K562 (cell line): ENCODE results near the gene KRT4.

ENCODE experiments used
- GABPA ChIP-seq: fragments of 200-800 bp; sonication (Bioruptor generic); conservative IDR thresholded peaks from 2 replicates; pipeline ENCODE4 v1.6.1; 2016; ENCODE audit warnings: low read depth, missing genetic modification characterization, missing compliant biosample characterization
- SAFB2 ChIP-seq: fragments of 200-400 bp; formaldehyde crosslinking; IDR thresholded peaks from 2 replicates; pipeline ENCODE4 v1.6.1; 2018; ENCODE audit warnings: borderline replicate concordance, low read length, low read depth, moderate library complexity; ENCODE audit not compliant: severe bottlenecking
- TF ChIP-seq, protein P1 (sequence below): fragments of 150-350 bp; IDR thresholded peaks from 2 replicates; pipeline ENCODE4 v1.6.1; 2014; ENCODE audit warnings: low read depth, mild to moderate bottlenecking, low read length, borderline replicate concordance

DNA sequence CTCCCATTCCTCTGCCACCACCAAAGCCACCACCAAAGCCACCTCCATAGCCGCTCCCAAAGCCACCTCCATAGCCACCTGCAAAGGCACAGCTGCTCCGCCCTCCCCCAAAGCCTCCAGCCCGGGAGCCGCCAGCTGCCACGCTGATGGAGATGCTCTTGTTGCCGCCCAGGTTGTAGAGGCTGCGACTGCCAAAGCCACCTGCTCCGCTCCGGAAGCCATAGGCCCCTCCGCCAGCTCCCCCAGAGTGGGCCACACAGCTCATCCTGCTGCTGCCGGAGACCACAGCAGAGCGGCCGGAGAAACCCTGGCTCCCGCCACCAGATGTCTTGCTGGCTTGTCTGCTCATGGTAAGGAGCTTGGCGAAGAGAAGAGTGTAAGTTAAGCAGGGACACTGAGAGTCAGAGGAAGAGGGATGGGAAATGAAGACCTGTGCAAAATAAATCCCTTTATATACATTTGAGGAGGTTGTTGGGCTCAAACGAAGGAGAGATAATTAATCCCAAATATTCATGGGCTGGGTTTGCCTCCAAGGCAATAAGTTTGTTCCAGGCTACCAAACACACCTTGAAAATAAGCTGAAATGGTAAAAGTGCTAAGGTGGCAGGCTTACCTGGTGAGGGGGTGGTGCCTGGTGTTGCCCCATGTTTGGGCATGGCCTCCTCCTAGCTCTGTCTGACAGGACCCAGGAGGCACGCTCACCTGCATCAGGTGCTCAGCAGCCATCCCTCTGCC, 18.1 kb downstream of the KRT4 start, which contains the start of gene KRT3:
- TF ChIP-seq, protein P1, sequence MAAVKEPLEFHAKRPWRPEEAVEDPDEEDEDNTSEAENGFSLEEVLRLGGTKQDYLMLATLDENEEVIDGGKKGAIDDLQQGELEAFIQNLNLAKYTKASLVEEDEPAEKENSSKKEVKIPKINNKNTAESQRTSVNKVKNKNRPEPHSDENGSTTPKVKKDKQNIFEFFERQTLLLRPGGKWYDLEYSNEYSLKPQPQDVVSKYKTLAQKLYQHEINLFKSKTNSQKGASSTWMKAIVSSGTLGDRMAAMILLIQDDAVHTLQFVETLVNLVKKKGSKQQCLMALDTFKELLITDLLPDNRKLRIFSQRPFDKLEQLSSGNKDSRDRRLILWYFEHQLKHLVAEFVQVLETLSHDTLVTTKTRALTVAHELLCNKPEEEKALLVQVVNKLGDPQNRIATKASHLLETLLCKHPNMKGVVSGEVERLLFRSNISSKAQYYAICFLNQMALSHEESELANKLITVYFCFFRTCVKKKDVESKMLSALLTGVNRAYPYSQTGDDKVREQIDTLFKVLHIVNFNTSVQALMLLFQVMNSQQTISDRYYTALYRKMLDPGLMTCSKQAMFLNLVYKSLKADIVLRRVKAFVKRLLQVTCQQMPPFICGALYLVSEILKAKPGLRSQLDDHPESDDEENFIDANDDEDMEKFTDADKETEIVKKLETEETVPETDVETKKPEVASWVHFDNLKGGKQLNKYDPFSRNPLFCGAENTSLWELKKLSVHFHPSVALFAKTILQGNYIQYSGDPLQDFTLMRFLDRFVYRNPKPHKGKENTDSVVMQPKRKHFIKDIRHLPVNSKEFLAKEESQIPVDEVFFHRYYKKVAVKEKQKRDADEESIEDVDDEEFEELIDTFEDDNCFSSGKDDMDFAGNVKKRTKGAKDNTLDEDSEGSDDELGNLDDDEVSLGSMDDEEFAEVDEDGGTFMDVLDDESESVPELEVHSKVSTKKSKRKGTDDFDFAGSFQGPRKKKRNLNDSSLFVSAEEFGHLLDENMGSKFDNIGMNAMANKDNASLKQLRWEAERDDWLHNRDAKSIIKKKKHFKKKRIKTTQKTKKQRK: no peak
- TF ChIP-seq SAFB2 (no peak), GABPA (tag) (no peak)
